ENCODE data around the gene MYH10. TPM values are rescaled to one million over a fixed set of nuclear protein-coding genes. Genes with fewer than 3 reads are reported as not detected.

Gene MYH10
- total and polyA plus RNA-seq, 4 donors = 9.1 to 79.1 (median 25.9) TPM

DNA sequence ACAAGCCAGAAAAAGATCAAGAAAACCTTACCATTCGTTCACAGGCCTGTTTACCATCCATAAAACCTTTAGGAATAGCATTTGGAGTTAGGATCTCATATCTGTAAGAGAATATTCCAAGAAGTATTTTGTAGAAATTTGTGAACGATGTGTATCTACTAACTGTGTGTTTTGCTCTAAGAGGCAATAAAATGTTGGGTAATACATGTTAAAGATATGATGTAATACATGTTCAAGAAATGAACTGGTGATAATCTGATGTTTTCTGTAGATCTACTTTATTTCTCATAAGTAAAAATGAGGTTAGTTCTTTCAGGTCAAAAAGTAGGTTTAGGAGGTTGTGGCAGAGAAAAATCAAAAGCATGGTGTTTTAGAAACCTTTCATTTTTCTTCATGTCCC, 111.7 kb downstream of the MYH10 start (continued):
- TF ChIP-seq RXRA (IDR thresholded peaks at IDR 0.05) = no peak
- TF ChIP-seq EGR1 (IDR thresholded peaks at IDR 0.05; ENCODE audit: low read depth in 2 of 2) = no peak
- TF ChIP-seq FOXA2 (IDR thresholded peaks at IDR 0.05) = no peak
- no peak for TF ChIP-seq SP1 (IDR thresholded peaks at IDR 0.05)
- TF ChIP-seq RAD21 (IDR thresholded peaks at IDR 0.05) = no peak
- no peak for TF ChIP-seq NR2F2 (IDR thresholded peaks at IDR 0.05)
- TF ChIP-seq, protein P1, sequence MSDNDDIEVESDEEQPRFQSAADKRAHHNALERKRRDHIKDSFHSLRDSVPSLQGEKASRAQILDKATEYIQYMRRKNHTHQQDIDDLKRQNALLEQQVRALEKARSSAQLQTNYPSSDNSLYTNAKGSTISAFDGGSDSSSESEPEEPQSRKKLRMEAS (IDR thresholded peaks at IDR 0.05) = no peak
- TF ChIP-seq, protein P2, sequence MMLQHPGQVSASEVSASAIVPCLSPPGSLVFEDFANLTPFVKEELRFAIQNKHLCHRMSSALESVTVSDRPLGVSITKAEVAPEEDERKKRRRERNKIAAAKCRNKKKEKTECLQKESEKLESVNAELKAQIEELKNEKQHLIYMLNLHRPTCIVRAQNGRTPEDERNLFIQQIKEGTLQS (IDR thresholded peaks at IDR 0.05) = no peak
- no peak for TF ChIP-seq HNF4A (conservative IDR thresholded peaks at IDR 0.05)

DNA sequence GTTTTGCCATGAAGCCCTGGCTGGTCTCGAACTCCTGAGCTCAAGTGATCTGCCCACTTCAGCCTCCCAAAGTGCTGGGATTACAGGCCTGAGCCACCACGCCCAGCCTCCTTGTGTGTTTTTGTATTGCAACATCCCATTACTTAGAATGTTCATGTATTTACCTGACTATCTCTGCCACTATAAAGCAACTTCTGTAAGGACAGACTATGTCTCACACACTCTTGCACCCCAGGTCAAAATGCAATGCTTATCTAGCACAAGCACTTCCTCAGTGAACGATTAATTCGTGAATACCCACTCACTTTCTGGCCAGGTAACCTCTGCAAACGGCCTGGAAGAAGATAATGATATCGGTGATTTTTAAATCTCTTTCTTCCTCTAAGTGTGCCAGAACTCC, 112.2 kb downstream of the MYH10 start:
- Histone ChIP-seq H3K9ac (ENCODE audit: low read depth in 1 of 2, low read length in 2 of 2) (no peak overlapping the region), H3K9me3 (ENCODE audit: control insufficient read depth in 4 of 4, low read length in 3 of 4) (no peaks in the 10 kb centered on the region), H3K36me3 (ENCODE audit: control insufficient read depth in 4 of 4, insufficient read depth in 3 of 4, low read depth in 1 of 4, low read length in 3 of 4) (peaks cover 6 to 44% (median 19%) of the 10 kb centered on the region in 4 donors), H3K4me1 (ENCODE audit: control insufficient read depth in 4 of 4, insufficient read depth in 4 of 4, low read length in 3 of 4) (no peaks in the 10 kb centered on the region), H3K27me3 (ENCODE audit: control insufficient read depth in 4 of 4, insufficient read depth in 4 of 4, low read length in 3 of 4) (no peaks in the 10 kb centered on the region), H3K4me3 (ENCODE audit: low read depth in 1 of 3, low read length in 3 of 3) (no peak overlapping the region), H3K27ac (ENCODE audit: low read depth in 1 of 2, low read length in 2 of 2) (no peak overlapping the region)
- no peak for DNase-seq (ENCODE audit: low spot score)
- WGBS = 90% methylated on average over 6 of the region's 6 CpGs
- TF ChIP-seq RXRA (IDR thresholded peaks at IDR 0.05) (no peak), YY1 (IDR thresholded peaks at IDR 0.05) (no peak), JUND (IDR thresholded peaks at IDR 0.05) (no peak), GABPA (IDR thresholded peaks at IDR 0.05 in 1 of 2, conservative IDR thresholded peaks at IDR 0.05 in 1 of 2) (no peak), SP1 (IDR thresholded peaks at IDR 0.05) (no peak), EGR1 (IDR thresholded peaks at IDR 0.05; ENCODE audit: low read depth in 2 of 2) (no peak), NR2F2 (IDR thresholded peaks at IDR 0.05) (no peak)
- TF ChIP-seq, protein P3, sequence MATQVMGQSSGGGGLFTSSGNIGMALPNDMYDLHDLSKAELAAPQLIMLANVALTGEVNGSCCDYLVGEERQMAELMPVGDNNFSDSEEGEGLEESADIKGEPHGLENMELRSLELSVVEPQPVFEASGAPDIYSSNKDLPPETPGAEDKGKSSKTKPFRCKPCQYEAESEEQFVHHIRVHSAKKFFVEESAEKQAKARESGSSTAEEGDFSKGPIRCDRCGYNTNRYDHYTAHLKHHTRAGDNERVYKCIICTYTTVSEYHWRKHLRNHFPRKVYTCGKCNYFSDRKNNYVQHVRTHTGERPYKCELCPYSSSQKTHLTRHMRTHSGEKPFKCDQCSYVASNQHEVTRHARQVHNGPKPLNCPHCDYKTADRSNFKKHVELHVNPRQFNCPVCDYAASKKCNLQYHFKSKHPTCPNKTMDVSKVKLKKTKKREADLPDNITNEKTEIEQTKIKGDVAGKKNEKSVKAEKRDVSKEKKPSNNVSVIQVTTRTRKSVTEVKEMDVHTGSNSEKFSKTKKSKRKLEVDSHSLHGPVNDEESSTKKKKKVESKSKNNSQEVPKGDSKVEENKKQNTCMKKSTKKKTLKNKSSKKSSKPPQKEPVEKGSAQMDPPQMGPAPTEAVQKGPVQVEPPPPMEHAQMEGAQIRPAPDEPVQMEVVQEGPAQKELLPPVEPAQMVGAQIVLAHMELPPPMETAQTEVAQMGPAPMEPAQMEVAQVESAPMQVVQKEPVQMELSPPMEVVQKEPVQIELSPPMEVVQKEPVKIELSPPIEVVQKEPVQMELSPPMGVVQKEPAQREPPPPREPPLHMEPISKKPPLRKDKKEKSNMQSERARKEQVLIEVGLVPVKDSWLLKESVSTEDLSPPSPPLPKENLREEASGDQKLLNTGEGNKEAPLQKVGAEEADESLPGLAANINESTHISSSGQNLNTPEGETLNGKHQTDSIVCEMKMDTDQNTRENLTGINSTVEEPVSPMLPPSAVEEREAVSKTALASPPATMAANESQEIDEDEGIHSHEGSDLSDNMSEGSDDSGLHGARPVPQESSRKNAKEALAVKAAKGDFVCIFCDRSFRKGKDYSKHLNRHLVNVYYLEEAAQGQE (IDR thresholded peaks at IDR 0.05) = no peak
- TF ChIP-seq, protein P4, sequence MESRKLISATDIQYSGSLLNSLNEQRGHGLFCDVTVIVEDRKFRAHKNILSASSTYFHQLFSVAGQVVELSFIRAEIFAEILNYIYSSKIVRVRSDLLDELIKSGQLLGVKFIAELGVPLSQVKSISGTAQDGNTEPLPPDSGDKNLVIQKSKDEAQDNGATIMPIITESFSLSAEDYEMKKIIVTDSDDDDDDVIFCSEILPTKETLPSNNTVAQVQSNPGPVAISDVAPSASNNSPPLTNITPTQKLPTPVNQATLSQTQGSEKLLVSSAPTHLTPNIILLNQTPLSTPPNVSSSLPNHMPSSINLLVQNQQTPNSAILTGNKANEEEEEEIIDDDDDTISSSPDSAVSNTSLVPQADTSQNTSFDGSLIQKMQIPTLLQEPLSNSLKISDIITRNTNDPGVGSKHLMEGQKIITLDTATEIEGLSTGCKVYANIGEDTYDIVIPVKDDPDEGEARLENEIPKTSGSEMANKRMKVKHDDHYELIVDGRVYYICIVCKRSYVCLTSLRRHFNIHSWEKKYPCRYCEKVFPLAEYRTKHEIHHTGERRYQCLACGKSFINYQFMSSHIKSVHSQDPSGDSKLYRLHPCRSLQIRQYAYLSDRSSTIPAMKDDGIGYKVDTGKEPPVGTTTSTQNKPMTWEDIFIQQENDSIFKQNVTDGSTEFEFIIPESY (IDR thresholded peaks at IDR 0.05) = no peak

DNA sequence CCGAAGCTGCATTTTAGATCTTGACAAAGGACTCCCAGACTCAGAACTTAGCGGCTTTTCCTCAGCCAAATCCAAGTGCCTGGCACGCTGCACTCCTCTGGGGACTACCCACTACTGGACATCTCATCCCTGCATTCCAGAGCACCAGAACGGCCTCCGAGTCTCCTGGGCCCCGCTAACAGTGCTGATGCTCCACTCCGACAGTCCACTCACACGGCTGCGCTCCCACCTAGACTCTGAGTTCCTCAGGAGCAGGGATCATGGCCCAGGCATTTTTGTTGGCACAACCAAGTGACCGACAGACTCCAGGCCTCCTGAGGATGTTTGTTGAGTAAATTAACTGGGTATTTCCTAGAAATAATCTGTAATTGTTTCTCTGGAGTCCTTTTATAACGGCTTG, 115.7 kb downstream of the MYH10 start:
- 96% methylated on average over 11 of the region's 11 CpGs for WGBS
- Histone ChIP-seq H3K4me3 (ENCODE audit: low read depth in 1 of 3, low read length in 3 of 3) (no peak overlapping the region), H3K36me3 (ENCODE audit: control insufficient read depth in 4 of 4, insufficient read depth in 3 of 4, low read depth in 1 of 4, low read length in 3 of 4) (peaks cover 5 to 44% (median 23%) of the 10 kb centered on the region in 4 donors), H3K27ac (ENCODE audit: low read depth in 1 of 2, low read length in 2 of 2) (no peak overlapping the region), H3K9ac (ENCODE audit: low read depth in 1 of 2, low read length in 2 of 2) (no peak overlapping the region), H3K9me3 (ENCODE audit: control insufficient read depth in 4 of 4, low read length in 3 of 4) (no peaks in the 10 kb centered on the region), H3K4me1 (ENCODE audit: control insufficient read depth in 4 of 4, insufficient read depth in 4 of 4, low read length in 3 of 4) (no peaks in the 10 kb centered on the region), H3K27me3 (ENCODE audit: control insufficient read depth in 4 of 4, insufficient read depth in 4 of 4, low read length in 3 of 4) (no peaks in the 10 kb centered on the region)
- no peak for DNase-seq (ENCODE audit: low spot score)
- TF ChIP-seq GABPA (IDR thresholded peaks at IDR 0.05 in 1 of 2, conservative IDR thresholded peaks at IDR 0.05 in 1 of 2) (no peak), RXRA (IDR thresholded peaks at IDR 0.05) (no peak), NR2F2 (IDR thresholded peaks at IDR 0.05) (no peak), JUND (IDR thresholded peaks at IDR 0.05) (no peak), EGR1 (IDR thresholded peaks at IDR 0.05; ENCODE audit: low read depth in 2 of 2) (no peak), YY1 (IDR thresholded peaks at IDR 0.05) (no peak), HNF4G (IDR thresholded peaks at IDR 0.05) (no peak), TAF1 (conservative IDR thresholded peaks at IDR 0.05) (no peak), RAD21 (IDR thresholded peaks at IDR 0.05) (no peak), FOXA2 (IDR thresholded peaks at IDR 0.05) (no peak), FOXA1 (IDR thresholded peaks at IDR 0.05) (no peak)
- TF ChIP-seq, protein P3 (IDR thresholded peaks at IDR 0.05) = no peak
- TF ChIP-seq, protein P2 (IDR thresholded peaks at IDR 0.05) = no peak
- TF ChIP-seq, protein P1 (IDR thresholded peaks at IDR 0.05) = no peak
- TF ChIP-seq, protein P4 (IDR thresholded peaks at IDR 0.05) = no peak

Data from liver (tissue), 9 donors.